NCI-H748 treated with DMSO at 0.1 percent for 48 hours (cell line): ENCODE measurements around the gene NSD2.
"Not testable (repeated sequence)": the region's sequence is repeated elsewhere in the genome, so short reads cannot be mapped to it uniquely, and the experiment has no call there.

Source experiments
- DNase-seq: peaks from one replicate; lab custom pipeline; 2025; lab: John Stamatoyannopoulos, UW

Gene NSD2

GRCh38 chr4:1870578-1871443 lies at the start of gene NSD2:
NSD2 (plus strand) TSS chr4:1871393; CDS start chr4:1900655, 29,262 bp downstream.
- peak; percentile 19 for DNase-seq

GRCh38 chr4:1821679-1822567 lies 49.3 kb upstream of the NSD2 start:
- no peak for DNase-seq

GRCh38 chr4:1822568-1823544 lies 48.3 kb upstream of the NSD2 start:
- no peak for DNase-seq

- no peak for DNase-seq
These were observed 47.7 kb upstream of the NSD2 start for GRCh38 chr4:1823545-1823932.

- no peak for DNase-seq
These were observed 46.4 kb upstream of the NSD2 start for GRCh38 chr4:1824746-1825145.

- DNase-seq = no peak
These were observed 45.9 kb upstream of the NSD2 start for GRCh38 chr4:1825326-1825725.

- no peak for DNase-seq
These were observed 44.5 kb upstream of the NSD2 start for GRCh38 chr4:1826531-1827350.

GRCh38 chr4:1830234-1830633 lies 41.0 kb upstream of the NSD2 start:
- no peak for DNase-seq

- DNase-seq = no peak
These were observed 40.5 kb upstream of the NSD2 start for GRCh38 chr4:1830642-1831228.

- DNase-seq = no peak
These were observed 39.9 kb upstream of the NSD2 start for GRCh38 chr4:1831331-1831730.

GRCh38 chr4:1832690-1833089 lies 38.5 kb upstream of the NSD2 start:
- no peak for DNase-seq

- no peak for DNase-seq
These were observed 37.7 kb upstream of the NSD2 start for GRCh38 chr4:1833307-1834046.

- DNase-seq = no peak
These were observed 37.0 kb upstream of the NSD2 start for GRCh38 chr4:1834047-1834775.

GRCh38 chr4:1835836-1836235 lies 35.4 kb upstream of the NSD2 start:
- DNase-seq = not testable (repeated sequence)

GRCh38 chr4:1836650-1837049 lies 34.5 kb upstream of the NSD2 start:
- no peak for DNase-seq

- DNase-seq = no peak
These were observed 34.1 kb upstream of the NSD2 start for GRCh38 chr4:1837069-1837468.

- DNase-seq = no peak
These were observed 31.9 kb upstream of the NSD2 start for GRCh38 chr4:1839282-1839681.

- no peak for DNase-seq
These were observed 29.8 kb upstream of the NSD2 start for GRCh38 chr4:1841201-1841886.

GRCh38 chr4:1841887-1842210 lies 29.3 kb upstream of the NSD2 start:
- no peak for DNase-seq
